Measurements from ENCODE around the gene DGKB.

DNA sequence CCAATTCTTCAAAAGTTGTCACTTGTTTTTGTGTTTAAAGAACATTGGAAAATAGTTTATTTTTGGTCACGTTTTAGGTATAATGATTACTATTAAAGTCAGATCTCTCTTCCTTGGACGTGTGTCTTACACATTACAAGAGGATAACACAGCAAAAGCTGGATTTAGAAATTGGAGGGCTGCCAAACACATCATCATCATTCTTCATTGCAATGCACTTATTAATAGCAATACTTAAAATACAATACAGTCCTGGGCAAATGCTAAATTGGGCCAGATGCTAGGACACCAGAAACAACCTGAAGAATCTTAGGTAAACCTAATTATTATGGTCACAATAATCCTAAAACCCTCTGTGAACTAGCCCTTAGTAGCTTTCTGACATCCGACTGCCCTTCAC, 303.6 kb downstream of the DGKB start:
- TF ChIP-seq CSRNP3 (CRISPR knock-in tag; IDR thresholded peaks at IDR 0.05) (no peak), PATZ1 (CRISPR knock-in tag; IDR thresholded peaks at IDR 0.05; ENCODE audit: borderline replicate concordance) (no peak), RARB (CRISPR knock-in tag; IDR thresholded peaks at IDR 0.05) (no peak), TSHZ2 (CRISPR knock-in tag; IDR thresholded peaks at IDR 0.05) (no peak)
- TF ChIP-seq, protein P1, sequence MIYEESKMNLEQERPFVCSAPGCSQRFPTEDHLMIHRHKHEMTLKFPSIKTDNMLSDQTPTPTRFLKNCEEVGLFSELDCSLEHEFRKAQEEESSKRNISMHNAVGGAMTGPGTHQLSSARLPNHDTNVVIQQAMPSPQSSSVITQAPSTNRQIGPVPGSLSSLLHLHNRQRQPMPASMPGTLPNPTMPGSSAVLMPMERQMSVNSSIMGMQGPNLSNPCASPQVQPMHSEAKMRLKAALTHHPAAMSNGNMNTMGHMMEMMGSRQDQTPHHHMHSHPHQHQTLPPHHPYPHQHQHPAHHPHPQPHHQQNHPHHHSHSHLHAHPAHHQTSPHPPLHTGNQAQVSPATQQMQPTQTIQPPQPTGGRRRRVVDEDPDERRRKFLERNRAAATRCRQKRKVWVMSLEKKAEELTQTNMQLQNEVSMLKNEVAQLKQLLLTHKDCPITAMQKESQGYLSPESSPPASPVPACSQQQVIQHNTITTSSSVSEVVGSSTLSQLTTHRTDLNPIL (CRISPR knock-in tag; IDR thresholded peaks at IDR 0.05; ENCODE audit: low read depth), result no peak

All from SK-N-SH treated with all-trans-retinoic acid at 6 μM for 48 hours (cell line).